ENCODE results near the gene SIPA1L2.

The SIPA1L2 gene

DNA sequence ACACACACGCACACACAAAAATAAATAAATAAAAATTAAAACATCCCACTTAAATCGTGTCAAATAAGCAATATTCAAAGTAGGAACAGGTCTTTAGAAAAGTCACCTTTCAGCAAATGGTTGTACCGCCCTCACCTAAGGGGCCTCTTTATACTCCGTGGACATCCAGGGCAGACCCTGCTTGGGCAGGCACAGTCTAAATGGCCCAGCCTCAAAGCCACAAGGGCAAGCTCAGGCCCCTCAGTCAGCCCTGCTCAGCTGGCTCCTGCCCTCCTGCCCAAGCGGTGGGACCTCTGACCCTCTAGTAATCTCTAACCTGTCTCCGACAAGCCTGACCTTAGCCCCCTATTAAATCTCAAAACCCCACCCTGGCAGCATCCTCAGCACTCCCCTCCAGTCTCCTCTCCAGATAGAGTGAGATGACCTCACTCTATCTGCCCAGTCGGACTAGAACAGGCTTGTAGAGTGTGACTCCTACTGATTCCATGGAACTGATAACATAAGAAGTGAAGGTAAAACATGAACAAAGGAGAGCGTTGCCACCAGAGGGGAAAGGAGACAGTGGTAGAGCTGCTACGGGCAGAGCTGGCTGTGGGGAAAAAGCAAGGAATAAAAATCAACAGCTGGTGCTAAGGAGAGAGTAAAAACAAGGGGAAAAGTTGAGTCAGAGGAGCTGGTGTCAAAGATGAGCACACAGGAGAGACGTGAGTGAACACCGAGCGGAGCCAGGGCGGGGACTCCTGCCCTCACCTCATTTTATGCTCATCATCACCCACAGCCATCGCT, 36.0 kb downstream of the SIPA1L2 start:
- in situ Hi-C loops (cut with MboI; ENCODE audit: low sequenced_read_pairs): no loop called here

- in situ Hi-C loops (cut with MboI; ENCODE audit: low sequenced_read_pairs): no loop called here
These were observed 38.6 kb downstream of the SIPA1L2 start for GRCh38 chr1:232591344-232591743.

DNA sequence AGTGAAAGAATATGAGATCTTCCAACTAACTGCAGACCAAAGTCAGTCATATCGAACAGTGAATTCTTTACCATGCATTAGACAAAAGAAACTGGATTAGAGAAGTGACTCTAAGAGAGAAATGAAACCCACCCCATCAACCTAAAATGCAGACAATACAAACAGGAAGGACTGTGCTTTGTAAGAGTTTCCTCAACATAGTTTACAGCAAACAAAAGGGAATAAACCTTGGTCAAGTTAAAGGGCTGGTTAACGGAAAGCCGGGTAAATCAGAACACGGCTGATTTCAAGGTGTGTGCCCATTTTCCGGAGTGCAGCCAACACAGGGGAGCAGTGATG, 39.2 kb downstream of the SIPA1L2 start:
- in situ Hi-C loops (cut with MboI; ENCODE audit: low sequenced_read_pairs): no loop called here

GRCh38 chr1:232589812-232590743, 39.9 kb downstream of the SIPA1L2 start:
- in situ Hi-C loops (cut with MboI; ENCODE audit: low sequenced_read_pairs): no loop called here

DNA sequence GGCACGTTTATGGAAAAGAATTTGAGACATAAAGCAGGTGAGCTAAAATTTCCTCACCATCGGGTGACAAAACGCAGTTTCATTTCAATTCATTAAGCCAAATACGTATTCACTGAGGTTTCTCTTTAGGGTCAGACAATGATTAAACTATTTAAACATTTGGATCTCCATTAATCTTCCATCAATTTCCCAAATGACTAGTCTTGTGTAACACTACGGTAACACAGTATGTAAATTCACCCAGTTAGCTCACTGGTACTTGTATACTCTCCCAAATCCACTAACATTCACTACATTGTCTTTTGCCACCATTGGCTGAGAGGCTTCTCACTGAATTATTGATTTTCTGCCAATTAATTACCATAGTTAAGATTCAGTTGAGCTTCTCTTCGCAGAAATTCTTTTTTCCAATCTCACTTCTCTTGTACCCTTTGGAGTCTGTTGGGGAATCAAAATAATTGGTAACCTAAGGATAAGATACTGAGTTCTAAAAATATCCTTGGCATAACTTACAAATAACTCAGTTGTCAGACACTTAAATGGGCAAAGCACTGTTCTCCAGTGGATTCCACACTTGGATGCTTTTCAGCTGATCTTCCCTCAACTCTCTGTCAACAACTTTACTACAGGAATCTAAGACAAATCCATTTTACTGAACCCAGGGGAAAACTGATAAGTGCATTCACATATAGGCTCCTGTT, 40.7 kb downstream of the SIPA1L2 start:
- in situ Hi-C loops (cut with MboI; ENCODE audit: low sequenced_read_pairs): no loop called here

GRCh38 chr1:232587141-232588008, 42.6 kb downstream of the SIPA1L2 start:
- in situ Hi-C loops (cut with MboI; ENCODE audit: low sequenced_read_pairs): no loop called here

- in situ Hi-C loops (cut with MboI; ENCODE audit: low sequenced_read_pairs): no loop called here
These were observed 43.3 kb downstream of the SIPA1L2 start for GRCh38 chr1:232586679-232587078.

DNA sequence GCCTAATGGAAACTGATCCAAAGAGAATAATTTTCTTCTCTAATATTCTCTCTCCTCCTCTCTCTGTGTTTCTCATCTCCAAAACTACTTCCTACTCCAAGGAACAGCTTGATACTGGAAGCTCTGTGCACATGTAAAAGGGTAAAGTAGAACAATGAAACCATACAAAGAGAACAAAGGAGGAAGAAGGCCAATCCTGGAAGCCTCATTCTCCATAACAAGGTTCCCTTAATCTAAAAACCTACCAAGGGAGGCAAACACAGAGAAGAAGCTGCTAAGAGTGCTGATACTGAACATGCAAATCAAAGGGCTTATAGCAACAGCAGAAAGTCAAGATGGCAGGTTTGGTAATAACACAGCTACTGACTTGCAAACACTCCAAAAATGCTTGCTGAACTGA, 44.4 kb downstream of the SIPA1L2 start:
- in situ Hi-C loops (cut with MboI; ENCODE audit: low sequenced_read_pairs): no loop called here

DNA sequence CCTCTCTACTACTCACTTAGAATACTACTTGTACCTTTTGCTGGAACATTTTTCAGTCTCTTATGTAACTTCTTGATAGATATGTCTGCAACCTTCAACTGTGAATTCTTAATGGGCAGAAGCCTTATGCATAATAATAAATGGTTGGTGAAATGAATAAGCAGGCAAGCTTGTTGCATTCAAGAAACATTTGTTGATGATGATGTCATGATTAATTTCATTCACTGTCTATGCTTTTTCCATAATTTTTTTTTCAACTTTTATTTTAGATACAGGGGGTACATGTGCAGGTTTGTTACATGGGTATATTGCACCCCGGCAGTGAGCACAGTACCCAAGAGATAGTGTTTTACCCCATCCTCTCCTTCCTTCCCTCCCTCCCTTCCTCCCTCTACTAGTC, 48.0 kb downstream of the SIPA1L2 start:
- in situ Hi-C loops (cut with MboI; ENCODE audit: low sequenced_read_pairs): no loop called here
